Lower lobe of right lung (tissue), 2 donors: ENCODE results near the gene PNKP. TPM values are rescaled to one million over a fixed set of nuclear protein-coding genes. Genes with fewer than 3 reads are reported as not detected.

ENCODE experiments used
- ATAC-seq, 2 donors: fragments of 200-7000 bp; cut with Tn5 transposase; one replicate each; pipeline ENCODE4 v1.9.1; 2020 to 2022; ENCODE audit warnings: mild to moderate bottlenecking in 2 of 2, moderate library complexity in 2 of 2
- DNase-seq: peaks from one replicate; pipeline ENCODE4 v3.0.0-alpha.2; 2020
- H3K27ac ChIP-seq: fragments of 200-600 bp; one replicate; pipeline ENCODE4 v1.8.0; 2022
- H3K27me3 ChIP-seq: fragments of 200-600 bp; one replicate; pipeline ENCODE4 v1.8.0; 2022; ENCODE audit warnings: low read depth
- H3K36me3 ChIP-seq: fragments of 200-600 bp; one replicate; pipeline ENCODE4 v1.8.0; 2022; ENCODE audit warnings: mild to moderate bottlenecking
- H3K4me1 ChIP-seq: fragments of 200-600 bp; one replicate; pipeline ENCODE4 v1.8.0; 2022
- H3K4me3 ChIP-seq: fragments of 200-600 bp; one replicate; pipeline ENCODE4 v1.8.0; 2022; ENCODE audit warnings: mild to moderate bottlenecking
- H3K9me3 ChIP-seq: fragments of 200-600 bp; one replicate; pipeline ENCODE4 v1.8.0; 2022
- CTCF ChIP-seq: fragments of 200-600 bp; IDR thresholded peaks from one replicate; pipeline ENCODE4 v1.8.0; 2022; ENCODE audit warnings: antibody characterized with exemption, mild to moderate bottlenecking
- intact Hi-C: fragments of 100-400 bp; cut with DNase I; formaldehyde crosslinking; loops from one replicate; pipeline ENCODE4 v1.11.0; 2022
- total RNA-seq: library from RNA; stranded (reverse); fragmentation: NEBNext Ultra II Directional; extraction: Animal tissue kit (Norgen Biotek cat#: 25700); gene quantifications from one replicate; pipeline ENCODE4 v1.2.1, GENCODE V29; 2021
- donor health status: DM: no; HTN: yes; CAD: no; lungs with severe emphysema.

The PNKP gene
- total RNA-seq, 1 donor from 2014 or later: 78.0 TPM

- intact Hi-C loops: no loop called here
- H3K4me3 ChIP-seq: no peak overlapping the region
- peaks cover 41% of the 10 kb centered on the region for H3K36me3 ChIP-seq
- H3K27me3 ChIP-seq: peaks cover 3% of the 10 kb centered on the region
- ATAC-seq (no peak), DNase-seq (no peak)
- no peak overlapping the region for H3K27ac ChIP-seq
- TF ChIP-seq CTCF: no peak
- H3K4me1 ChIP-seq: peaks cover 10% of the 10 kb centered on the region
- H3K9me3 ChIP-seq: no peaks in the 10 kb centered on the region
These were observed 20.5 kb upstream of the PNKP start for GRCh38 chr19:49887665-49888509.

GRCh38 chr19:49887037-49887664, 19.8 kb upstream of the PNKP start:
- no peak overlapping the region for H3K4me3 ChIP-seq
- H3K27ac ChIP-seq: no peak overlapping the region
- intact Hi-C loops: no loop called here
- DNase-seq (no peak), ATAC-seq (no peak)
- peaks cover 3% of the 10 kb centered on the region for H3K27me3 ChIP-seq
- peaks cover 10% of the 10 kb centered on the region for H3K4me1 ChIP-seq
- H3K36me3 ChIP-seq: peaks cover 49% of the 10 kb centered on the region
- H3K9me3 ChIP-seq: no peaks in the 10 kb centered on the region
- TF ChIP-seq CTCF: no peak

- no peak for TF ChIP-seq CTCF
- no peaks in the 10 kb centered on the region for H3K27me3 ChIP-seq
- ATAC-seq (no peak), DNase-seq (no peak)
- no peak overlapping the region for H3K27ac ChIP-seq
- H3K4me1 ChIP-seq: peaks cover 2% of the 10 kb centered on the region
- intact Hi-C loops: no loop called here
- peaks cover 73% of the 10 kb centered on the region for H3K36me3 ChIP-seq
- H3K9me3 ChIP-seq: no peaks in the 10 kb centered on the region
- no peak overlapping the region for H3K4me3 ChIP-seq
These were observed 17.4 kb upstream of the PNKP start for GRCh38 chr19:49884760-49885159.

- no peak for TF ChIP-seq CTCF
These were observed 16.7 kb upstream of the PNKP start for GRCh38 chr19:49884109-49884508.

GRCh38 chr19:49883094-49883493, 15.7 kb upstream of the PNKP start:
- H3K4me3 ChIP-seq: no peak overlapping the region
- H3K27me3 ChIP-seq: no peaks in the 10 kb centered on the region
- ATAC-seq (no peak), DNase-seq (no peak)
- no peak for TF ChIP-seq CTCF
- H3K27ac ChIP-seq: no peak overlapping the region
- intact Hi-C loops: no loop called here
- H3K9me3 ChIP-seq: no peaks in the 10 kb centered on the region
- peaks cover 14% of the 10 kb centered on the region for H3K4me1 ChIP-seq
- peaks cover 83% of the 10 kb centered on the region for H3K36me3 ChIP-seq

More at GRCh38 chr19:49884109-49884508, 16.7 kb upstream of the PNKP start:
- Histone ChIP-seq H3K9me3 (no peaks in the 10 kb centered on the region), H3K36me3 (peaks cover 79% of the 10 kb centered on the region), H3K27ac (no peak overlapping the region), H3K4me1 (peaks cover 3% of the 10 kb centered on the region), H3K27me3 (no peaks in the 10 kb centered on the region), H3K4me3 (no peak overlapping the region)
- ATAC-seq (no peak), DNase-seq (no peak)
- intact Hi-C loops: no loop called here
